OCI-M1 (cell line): Measurements from ENCODE around the gene NPAS3.
A peak's percentile ranks its signal among the peaks of the same experiment; 100 is the strongest.

ENCODE experiments used
- DNase-seq: peaks from one replicate; lab custom pipeline; 2025; lab: John Stamatoyannopoulos, UW

NPAS3 gene

DNA sequence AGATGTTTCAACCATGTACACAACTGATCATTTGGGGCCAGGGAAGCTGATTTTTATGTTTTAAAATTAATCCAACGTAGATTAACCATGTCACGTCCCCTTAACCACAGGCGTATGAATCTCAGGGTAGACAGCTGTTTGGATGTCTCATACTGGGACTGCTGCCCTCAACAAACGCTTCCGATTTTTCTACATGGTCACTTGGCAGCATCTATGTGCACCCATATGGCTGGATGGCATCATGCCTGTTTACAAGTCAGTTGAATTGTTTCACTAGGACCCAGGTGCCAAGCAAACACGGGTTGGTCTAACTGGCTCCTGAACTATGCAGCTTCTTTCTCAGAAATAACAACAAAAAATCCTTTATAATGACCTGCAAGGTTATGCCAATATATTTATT lies 393.8 kb downstream of the NPAS3 start:
- DNase-seq, result no peak

DNA sequence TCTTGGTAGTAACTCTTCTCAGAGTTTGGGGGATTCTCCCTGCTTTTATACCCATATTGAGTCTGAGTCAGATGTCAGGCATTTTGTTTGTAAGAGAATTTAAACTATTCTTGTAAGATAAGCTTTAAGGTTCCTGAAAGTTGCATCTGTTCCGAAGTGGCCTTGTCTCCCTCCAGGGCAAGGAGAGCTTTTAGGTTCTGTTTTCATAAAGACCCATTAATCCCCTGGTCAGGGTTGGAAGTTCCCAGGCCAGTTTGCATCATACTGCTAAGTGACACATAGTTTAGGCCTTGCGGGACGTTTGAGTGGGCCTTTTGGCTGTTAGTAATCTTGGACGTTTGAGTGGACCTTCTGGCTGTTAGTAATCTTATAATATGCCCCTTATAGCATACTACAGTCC lies 396.7 kb downstream of the NPAS3 start:
- DNase-seq, result no peak

DNA sequence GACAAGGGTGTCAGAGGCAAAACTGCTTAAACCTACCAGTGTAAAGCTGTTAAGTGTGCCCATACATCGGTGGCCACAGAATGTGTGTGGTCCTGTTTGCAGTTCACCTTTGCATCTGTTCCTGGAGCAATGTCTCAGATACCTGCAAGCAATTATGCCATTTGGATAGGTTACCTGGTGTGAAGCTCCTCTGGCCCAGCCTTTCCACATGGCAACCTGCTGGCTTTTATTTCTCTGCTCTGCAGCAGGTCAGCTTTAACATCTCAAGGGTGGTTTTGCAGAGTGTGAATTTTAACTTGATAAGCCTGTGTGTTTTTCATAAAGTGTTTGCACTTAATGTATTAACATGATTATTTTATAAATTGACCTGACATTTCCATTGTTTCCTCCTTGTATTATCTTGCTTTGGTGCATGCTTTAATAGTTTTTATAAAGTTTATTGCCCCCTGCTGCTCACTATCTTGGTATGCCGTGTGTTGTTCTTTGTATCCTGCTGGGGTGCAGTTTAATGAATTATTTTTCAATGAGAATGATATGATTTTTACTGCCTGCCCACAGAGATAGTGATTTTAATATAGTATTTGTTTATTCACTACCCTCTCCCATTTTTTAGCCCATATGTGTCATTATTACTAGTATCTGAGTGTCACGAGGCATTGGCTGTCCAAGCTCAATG lies 403.8 kb downstream of the NPAS3 start:
- no peak for DNase-seq

DNA sequence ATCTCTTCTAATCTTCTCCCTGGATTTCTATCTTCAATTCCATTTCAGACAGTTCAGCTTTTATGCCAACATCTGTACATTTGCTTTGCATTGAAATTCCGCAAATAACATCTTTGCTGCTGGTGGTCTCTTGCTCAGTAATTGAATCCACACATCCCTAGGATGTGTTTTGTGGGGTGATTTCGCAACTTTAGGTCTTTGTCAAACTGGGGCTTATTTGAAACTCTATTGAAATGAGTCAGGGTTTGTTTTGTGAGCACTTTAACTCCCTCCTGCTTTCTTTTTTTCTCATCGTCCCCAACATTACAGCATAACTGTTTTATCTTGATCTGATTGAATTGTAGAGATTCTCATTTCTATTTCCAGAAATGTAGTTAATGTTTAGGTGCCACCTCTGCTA lies 404.3 kb downstream of the NPAS3 start:
- no peak for DNase-seq

DNA sequence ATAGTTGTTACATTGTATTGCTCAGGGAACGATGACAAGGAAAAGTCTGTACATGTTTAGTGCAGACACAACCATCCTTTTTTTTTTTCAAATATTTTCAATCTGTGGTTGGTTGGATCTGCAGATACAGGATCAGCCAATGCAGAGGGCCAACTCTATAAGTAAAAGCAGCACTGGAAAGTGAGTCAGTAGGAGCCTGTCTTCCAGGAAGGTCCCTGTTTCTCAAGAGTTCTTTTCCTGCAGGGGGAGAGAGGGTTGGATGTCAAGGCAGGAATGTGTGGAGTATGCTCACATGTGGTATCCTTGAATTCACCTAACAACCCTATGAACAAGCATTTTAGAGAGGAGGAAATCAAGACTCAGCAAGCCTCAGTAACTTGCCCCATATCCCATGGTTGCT lies 409.1 kb downstream of the NPAS3 start:
- no peak for DNase-seq

DNA sequence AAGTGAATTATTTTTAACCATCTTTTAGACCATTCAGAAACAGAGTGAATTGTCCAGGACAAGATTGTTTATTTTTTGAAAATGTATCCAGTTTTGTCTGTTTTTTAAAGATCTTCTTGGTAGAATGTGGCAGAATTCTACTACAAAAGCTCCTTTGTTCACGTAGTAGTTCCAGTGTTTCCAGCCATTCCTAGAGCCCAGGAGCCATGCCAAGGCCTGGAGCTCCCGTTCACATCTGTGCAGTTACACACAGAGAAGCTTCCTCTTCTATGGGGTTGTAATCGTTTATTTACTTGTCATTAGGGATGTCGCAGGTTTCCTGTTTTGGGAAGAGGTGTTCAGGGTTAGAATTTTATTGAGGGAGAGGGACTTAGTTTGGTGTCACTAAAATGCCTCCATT lies 409.8 kb downstream of the NPAS3 start:
- no peak for DNase-seq

DNA sequence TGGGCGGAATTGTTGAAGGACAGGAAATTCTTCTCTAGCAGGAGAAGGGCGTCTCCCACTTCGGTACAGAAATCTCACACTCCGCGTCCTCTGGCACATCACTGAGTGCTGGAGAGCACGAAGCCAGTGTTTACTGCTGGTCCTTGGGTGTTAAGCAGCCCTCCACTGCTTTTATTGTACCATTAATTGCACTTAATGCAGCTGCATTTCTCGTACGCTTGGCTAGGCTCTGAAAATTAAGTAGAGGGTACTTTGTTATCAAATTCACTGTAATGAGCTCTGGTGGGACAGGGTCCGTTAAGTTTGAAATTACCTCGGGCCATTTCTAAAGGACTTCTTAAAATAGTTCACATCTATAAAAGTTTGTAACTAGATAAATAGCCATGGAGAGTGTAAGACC lies 411.2 kb downstream of the NPAS3 start:
- no peak for DNase-seq

DNA sequence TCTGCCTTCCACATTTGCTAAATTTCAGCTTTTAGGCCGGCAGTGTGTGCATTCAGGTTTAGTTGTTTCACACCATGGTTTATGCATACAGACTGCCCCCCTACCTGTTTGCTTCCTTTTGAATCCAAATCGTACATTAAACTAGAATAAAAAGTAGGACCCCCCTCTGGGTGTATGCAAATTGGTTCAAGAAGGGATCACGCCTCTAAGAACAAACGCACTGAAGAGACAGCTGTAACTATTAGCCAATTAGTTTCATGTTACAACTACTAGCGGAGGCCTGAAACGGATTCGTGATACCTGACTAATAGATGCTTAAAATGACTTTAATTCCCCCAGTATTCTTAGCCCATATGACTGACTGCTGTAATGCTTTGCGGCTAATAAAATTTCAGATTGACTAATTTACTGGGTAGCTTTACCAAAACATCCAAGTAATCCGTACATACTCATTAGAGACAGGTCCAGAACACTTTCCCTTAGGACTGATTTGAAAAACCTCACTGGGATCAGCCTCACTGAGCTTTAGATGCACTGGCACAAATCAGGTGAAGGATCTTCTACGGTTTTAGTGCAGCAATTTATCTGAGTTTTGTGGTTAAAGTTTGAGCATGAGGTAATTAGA lies 411.8 kb downstream of the NPAS3 start:
- no peak for DNase-seq

DNA sequence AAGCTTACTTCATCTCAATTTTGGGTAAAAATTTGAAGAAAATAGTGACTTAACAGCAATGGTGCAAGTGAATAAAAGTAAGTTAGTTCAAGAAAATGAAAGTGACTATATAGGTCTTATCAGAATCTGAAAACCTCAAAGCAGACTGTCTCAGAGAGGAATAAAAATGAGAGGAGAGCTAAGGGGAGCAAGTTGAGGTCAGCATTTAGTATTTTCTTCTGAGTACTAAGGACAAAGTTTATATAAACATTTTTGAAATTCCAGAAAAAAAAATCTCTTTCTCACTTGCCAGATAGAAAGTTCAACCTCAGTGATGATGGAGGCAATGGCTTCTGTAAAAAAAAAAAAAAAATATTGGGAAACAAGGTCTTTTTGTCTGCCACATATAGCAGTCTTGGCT lies 414.1 kb downstream of the NPAS3 start:
- DNase-seq, result peak; percentile 12

DNA sequence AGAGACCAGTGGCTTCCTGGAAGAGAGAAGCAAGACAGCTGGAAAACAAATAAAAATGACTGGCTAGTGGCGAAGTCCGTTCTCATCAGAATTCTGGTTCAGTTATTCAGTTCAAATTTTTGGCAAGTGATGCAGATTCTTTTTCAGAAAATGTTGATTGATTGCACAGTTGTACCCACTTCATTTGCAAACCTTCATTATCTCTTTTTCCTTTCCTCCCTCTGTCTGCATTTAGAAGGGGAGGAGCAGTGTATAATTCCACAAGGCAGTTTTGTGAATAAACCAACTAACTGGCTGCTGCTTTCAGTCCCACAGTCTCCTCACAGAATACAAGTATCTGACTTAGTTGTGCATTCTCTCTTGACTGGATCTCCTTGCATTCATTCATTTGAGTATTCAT lies 417.5 kb downstream of the NPAS3 start:
- no peak for DNase-seq

DNA sequence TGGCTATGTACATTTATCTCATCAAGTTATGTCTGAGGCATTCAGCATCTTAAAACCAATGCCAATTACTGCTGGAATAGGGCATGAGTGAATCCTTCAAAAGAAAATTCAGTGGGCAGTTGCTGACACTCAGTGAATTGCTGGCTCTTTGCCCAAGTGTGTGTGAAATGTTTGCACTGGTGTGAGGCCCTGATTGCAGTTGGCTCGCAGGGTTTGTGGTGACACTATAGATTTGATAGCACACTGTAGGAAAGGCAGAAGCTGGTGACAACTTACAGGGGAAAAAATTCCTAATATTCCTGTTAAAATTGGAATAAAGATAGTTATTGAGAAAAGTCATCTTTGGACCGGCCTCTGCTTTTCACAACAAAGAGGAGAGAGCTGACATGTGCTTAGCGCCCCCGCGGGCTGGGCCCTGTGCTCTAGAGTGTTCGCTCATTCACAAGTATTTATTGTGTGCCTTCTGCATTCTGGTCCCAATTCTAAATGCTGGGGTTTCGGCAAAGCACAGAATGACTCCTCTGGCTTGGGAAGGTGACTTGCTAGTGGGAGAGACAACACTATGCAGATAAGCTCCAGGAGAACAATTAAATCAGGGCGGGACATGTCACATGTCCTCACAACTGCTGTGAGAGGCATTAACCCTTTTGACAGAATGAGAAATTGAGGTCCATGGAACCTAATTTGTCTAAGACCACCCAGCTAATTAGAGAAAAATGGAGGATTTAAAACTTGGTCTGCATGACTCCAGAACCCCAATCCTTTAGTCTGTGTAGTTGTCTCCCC lies 418.7 kb downstream of the NPAS3 start:
- peak; percentile 27 for DNase-seq

DNA sequence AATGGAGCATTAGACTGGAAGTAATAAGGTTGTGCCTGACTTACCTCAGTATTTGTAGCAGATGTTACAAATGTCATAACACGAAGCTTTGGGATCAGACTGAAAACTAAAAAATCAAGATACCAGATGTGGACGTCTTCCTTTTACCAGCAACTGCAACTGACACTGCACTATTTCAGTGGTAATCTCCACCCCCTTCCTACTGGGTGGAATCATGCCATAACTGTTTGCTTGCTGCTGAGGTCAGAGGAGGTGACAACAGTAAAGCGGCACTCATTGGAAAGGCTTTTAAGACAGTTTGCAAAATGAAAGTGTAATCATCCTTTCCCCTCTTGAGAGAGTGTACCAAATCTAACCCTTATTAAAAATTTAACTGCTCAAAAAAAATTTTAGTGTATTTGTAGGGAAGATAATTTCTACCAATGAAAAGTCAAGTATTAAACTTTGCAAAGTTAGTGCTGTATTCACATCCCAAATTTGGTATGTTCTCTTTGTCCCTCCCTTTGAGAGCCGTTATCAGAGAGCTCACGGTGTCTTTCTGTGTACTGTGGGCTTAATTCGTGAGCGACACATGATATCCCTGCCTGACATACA lies 420.7 kb downstream of the NPAS3 start:
- peak; percentile 80 for DNase-seq

DNA sequence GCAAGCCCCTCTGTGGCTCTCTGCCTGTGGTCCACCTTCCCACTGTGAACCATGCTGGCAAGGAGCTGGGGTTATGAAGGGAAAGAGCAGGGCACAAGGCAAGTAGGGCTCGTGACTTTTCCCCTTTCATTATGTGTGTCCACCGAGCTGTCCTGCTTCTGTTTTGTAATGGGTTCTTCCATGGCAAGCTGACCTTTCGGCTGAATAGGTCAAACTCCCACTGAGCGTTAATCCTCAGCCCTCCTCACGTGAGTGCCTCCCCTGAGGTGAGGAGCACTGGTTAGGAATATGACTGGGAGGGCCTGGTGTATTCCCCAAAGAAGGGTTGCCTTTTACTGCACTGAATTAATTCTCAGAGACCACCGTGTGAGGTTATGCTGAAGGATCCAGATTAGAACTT lies 424.3 kb downstream of the NPAS3 start:
- DNase-seq, result no peak

DNA sequence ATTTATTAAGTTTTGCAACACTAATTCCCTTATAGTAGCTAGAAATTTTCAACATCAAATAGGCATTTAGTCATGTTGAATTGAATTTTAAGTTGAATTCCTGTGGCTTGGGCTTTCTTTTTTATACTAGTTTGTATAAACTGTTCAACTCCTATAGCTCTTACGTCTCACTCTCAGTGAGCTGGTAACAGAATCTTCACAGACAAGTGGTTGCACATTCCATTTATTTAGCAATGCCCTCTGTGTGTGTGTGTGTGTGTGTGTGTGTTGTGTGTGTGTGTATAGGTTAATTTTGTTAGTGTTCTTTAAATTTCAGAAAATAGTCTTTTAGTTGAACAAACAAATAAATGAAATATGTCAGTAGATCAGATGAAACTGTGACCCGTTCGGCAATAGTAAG lies 425.0 kb downstream of the NPAS3 start:
- DNase-seq, result no peak

DNA sequence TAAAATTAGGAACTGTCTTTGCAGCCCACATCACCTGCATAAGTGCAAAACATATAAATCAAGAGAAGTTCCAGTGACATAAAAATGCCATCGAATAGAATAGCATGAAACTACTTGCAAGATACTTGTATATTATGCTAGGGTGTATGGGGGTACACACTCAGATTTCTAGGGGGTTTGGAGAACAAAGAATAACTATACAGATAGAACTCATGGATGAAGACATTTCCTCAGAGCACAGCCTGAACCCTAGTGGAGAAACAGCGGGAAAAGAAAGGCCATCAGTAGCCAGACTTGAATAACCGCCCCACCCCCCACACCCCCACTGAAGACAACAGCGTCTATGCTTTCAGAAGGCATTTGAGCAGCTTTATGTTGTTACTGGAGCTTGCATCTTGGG lies 425.8 kb downstream of the NPAS3 start:
- DNase-seq, result no peak

DNA sequence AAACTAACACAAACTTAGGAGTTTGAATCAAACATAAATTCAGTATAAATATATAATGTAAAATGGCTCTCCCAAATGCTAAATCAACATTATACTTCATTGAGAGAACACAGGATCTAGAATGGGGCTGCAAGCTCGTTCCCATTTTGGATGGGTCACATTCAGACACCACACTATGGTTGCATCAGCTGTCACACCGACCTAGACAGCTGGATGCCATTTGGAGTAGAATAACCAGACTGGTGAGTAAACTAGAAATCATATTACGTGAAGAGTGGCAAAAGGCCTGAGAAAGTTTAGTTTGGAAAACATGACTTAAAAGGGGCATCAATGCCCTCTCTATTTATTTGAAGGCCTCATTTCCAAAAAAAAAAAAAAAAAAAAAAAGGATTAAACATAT lies 430.4 kb downstream of the NPAS3 start:
- no peak for DNase-seq

DNA sequence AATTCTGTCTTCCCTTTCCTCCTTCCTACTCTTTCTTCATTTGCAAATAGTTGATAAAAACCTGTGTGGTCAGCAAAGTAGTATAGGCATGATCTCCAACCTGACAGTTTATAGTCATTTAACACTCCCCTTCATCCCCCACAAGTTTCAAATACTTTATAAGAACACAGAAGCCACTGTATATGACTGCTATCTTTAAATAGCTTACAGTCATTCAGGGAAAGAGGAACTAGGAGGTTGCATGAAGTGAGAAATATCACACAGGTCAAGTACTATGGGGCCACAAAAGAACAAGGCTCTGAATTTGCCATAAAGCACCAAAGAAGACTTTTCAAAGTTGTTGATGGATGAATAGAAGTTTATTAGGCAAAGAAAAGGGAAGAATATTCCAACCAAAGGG lies 431.3 kb downstream of the NPAS3 start:
- peak; percentile 59 for DNase-seq

DNA sequence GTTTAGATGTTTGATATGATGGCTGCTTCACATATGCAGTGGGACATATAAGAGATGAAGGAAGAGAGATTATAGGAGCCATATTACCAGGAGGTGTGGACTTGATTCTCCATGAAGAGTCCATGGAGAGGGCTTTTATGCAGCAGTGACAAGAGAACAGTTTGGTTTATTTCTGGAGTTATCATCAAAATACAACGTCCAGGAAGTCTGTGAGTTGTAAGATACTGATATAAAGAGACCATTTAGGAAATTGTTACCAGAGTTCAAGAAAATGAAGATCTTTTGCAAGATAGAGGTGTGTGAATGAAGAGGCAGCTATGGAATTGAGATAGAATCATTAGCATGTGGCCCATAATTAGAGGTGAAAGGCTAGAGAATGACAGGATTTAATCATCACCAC lies 431.7 kb downstream of the NPAS3 start:
- DNase-seq, result no peak

DNA sequence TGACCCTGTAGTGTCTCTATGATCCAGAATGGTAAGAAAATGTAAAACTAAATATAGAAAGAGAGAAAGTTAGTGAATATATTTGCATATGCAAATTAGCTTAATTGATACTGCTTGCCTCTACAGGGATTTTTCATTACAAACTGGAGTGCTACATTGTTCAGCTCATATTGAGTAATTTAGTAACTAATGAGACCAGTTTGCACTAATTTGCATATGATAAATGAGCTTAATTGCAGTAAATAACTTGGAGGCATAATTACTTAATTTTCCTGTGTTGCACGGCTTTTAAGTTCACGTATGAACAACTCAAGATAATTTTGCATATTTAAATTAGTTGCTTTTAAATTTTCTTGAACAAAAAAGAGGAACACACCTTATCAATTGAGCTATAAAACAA lies 436.5 kb downstream of the NPAS3 start:
- DNase-seq, result no peak

DNA sequence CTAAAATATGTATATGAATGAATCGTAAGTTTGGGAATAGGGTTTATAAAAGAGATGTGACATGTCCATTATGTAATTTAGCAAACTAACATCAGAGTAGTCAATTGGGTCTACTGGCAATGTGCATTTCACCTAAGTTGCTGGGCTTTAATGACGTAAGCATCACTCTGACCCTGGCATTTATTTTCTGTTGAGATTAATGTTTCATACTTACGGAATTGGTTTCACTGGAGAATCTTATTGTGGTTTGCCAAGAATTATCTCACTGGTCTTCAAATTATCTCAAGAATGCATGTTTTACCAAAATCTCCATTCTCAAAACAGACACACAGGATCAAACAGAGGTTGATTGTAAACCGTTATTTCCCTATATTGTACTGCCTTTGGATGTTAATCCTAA lies 437.1 kb downstream of the NPAS3 start:
- DNase-seq, result no peak

DNA sequence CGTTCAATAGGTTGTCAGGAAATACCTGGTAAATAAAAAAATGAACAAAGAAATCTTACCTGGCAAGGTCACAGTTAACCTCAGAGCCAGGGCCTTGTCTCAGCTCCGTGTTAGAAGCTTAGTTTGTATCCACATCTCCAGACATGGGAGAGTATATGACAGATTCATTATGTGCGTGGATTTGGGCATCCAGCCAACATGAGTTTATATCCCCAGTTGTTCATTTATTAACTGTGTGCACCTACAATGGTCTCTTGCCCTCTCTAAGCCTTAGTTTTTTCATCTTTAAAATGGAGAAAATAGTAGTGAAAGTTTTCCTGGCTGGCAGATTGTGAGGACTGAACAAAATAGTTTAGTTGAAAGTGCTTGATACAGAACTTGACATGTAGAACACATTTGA lies 437.8 kb downstream of the NPAS3 start:
- DNase-seq, result no peak

DNA sequence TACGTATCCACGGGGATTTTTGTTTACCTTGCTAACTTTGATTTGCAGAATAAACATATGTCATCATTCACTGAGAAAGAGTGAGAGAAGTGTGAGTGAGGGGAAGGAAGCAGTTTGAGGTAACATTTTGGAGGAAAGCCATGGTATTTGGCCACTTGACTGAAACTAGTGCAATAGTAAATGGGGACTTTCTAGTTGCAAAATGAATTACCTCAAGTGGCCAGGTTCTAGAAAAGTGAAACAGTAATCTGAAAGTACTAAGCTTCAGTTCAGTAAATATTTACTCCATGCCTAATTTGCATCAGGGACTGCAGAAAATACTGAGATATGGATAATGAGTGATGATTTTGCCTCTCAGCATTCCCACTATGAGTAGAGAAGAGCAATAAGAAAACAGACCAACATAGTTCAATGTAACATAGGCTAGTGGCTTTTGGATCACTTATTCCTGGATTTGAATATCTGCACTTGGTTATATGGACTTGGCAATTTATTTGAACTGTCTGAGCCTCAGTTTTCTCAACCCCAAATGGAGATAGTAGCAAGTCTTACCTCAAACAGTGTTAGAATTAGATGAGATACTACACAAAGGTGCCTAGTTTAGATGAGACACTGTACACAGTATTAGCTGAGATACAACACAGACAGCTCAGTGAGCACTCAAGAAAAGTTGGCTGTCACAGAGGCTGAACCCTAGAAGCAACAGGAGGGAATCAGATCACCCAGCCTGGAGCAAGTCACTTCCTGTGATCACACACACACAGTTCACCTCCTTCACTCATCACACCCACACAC lies 439.1 kb downstream of the NPAS3 start:
- DNase-seq, result no peak
